H9 (cell line): Measurements from ENCODE around the gene LRPPRC. TPM values are rescaled to one million over a fixed set of nuclear protein-coding genes. Genes with fewer than 3 reads are reported as not detected.

Experiments used
- DNase-seq: peaks from one replicate; pipeline ENCODE4 v3.0.0-alpha.2; 2017
- H2AFZ ChIP-seq: one replicate; pipeline ENCODE4 v1.6.1; 2013; ENCODE audit warnings: mild to moderate bottlenecking, low read length, control low read depth, moderate library complexity
- H2AK5ac ChIP-seq: 2 replicates; pipeline ENCODE4 v1.6.1; 2013; ENCODE audit warnings: low read length, control low read depth, mixed read lengths; ENCODE audit not compliant: insufficient read length
- H2BK120ac ChIP-seq: one replicate; pipeline ENCODE4 v1.6.1; 2013; ENCODE audit warnings: low read depth, mild to moderate bottlenecking, low read length, control low read depth, inconsistent platforms; ENCODE audit not compliant: poor library complexity, severe bottlenecking
- H2BK12ac ChIP-seq: 2 replicates; pipeline ENCODE4 v1.6.1; 2013; ENCODE audit warnings: low read length, control low read depth, mixed read lengths, low read depth; ENCODE audit not compliant: insufficient read length
- H2BK15ac ChIP-seq: 2 replicates; pipeline ENCODE4 v1.6.1; 2013; ENCODE audit warnings: low read depth, low read length, control low read depth
- H2BK20ac ChIP-seq: one replicate; pipeline ENCODE4 v1.6.1; 2013; ENCODE audit warnings: low read depth, mild to moderate bottlenecking, low read length, control low read depth, inconsistent platforms; ENCODE audit not compliant: poor library complexity, severe bottlenecking
- H2BK5ac ChIP-seq: 2 replicates; pipeline ENCODE4 v1.6.1; 2013; ENCODE audit warnings: low read length, control low read depth, mixed read lengths; ENCODE audit not compliant: insufficient read length
- H3K14ac ChIP-seq: 2 replicates; pipeline ENCODE4 v1.6.1; 2013; ENCODE audit warnings: low read length, control low read depth; ENCODE audit not compliant: insufficient read depth
- H3K18ac ChIP-seq: 2 replicates; pipeline ENCODE4 v1.6.1; 2013; ENCODE audit warnings: low read depth, mild to moderate bottlenecking, mixed read lengths, low read length, control low read depth; ENCODE audit not compliant: insufficient read length
- H3K23ac ChIP-seq: 2 replicates; pipeline ENCODE4 v1.6.1; 2013; ENCODE audit warnings: low read length, control low read depth, mixed read lengths, low read depth; ENCODE audit not compliant: insufficient read length
- H3K23me2 ChIP-seq: 2 replicates; pipeline ENCODE4 v1.6.1; 2013; ENCODE audit warnings: low read depth, mild to moderate bottlenecking, mixed read lengths, low read length, control low read depth; ENCODE audit not compliant: insufficient read length, poor library complexity, severe bottlenecking
- H3K27ac ChIP-seq: 2 replicates; pipeline ENCODE4 v1.5.1; 2013; ENCODE audit warnings: low read length, control low read depth, mixed read lengths, low read depth; ENCODE audit not compliant: insufficient read length
- H3K27me3 ChIP-seq: 2 replicates; pipeline ENCODE4 v1.6.1; 2013; ENCODE audit warnings: low read length, control low read depth, inconsistent platforms; ENCODE audit not compliant: insufficient read depth
- H3K4ac ChIP-seq: 2 replicates; pipeline ENCODE4 v1.6.1; 2013; ENCODE audit warnings: low read depth, mild to moderate bottlenecking, control low read depth, inconsistent platforms, low read length, moderate library complexity
- H3K4me1 ChIP-seq: 2 replicates; pipeline ENCODE4 v1.6.1; 2013; ENCODE audit warnings: low read length, control low read depth, inconsistent platforms; ENCODE audit not compliant: insufficient read depth
- H3K4me2 ChIP-seq: 2 replicates; pipeline ENCODE4 v1.6.1; 2013; ENCODE audit warnings: low read length, control low read depth, mixed read lengths; ENCODE audit not compliant: insufficient read length, insufficient read depth
- H3K56ac ChIP-seq: 2 replicates; pipeline ENCODE4 v1.6.1; 2013; ENCODE audit warnings: low read depth, mild to moderate bottlenecking, mixed read lengths, low read length, control low read depth; ENCODE audit not compliant: insufficient read length
- H3K79me1 ChIP-seq: 2 replicates; pipeline ENCODE4 v1.6.1; 2013; ENCODE audit warnings: low read depth, mild to moderate bottlenecking, moderate library complexity, low read length, control low read depth, inconsistent platforms; ENCODE audit not compliant: insufficient read depth, poor library complexity, severe bottlenecking
- H3K79me2 ChIP-seq: 2 replicates; pipeline ENCODE4 v1.6.1; 2013; ENCODE audit warnings: low read length, control low read depth, inconsistent platforms; ENCODE audit not compliant: insufficient read depth
- H3K9ac ChIP-seq: 2 replicates; pipeline ENCODE4 v1.6.1; 2013; ENCODE audit warnings: low read length, control low read depth, mixed read lengths; ENCODE audit not compliant: insufficient read length; ENCODE audit errors: extremely low read depth
- H3K9me3 ChIP-seq: one replicate; pipeline ENCODE4 v1.6.1; 2013; ENCODE audit warnings: low read depth, low read length, inconsistent platforms; ENCODE audit not compliant: control insufficient read depth
- H3T11ph ChIP-seq: one replicate; pipeline ENCODE4 v1.6.1; 2013; ENCODE audit warnings: mild to moderate bottlenecking, low read length, control low read depth, inconsistent platforms
- H4K20me1 ChIP-seq: one replicate; pipeline ENCODE4 v1.6.1; 2013; ENCODE audit not compliant: control insufficient read depth, insufficient read length, insufficient read depth
- H4K5ac ChIP-seq: 2 replicates; pipeline ENCODE4 v1.6.1; 2013; ENCODE audit warnings: low read depth, mild to moderate bottlenecking, mixed read lengths, low read length, control low read depth; ENCODE audit not compliant: insufficient read length
- H4K8ac ChIP-seq: replicated peaks from 2 replicates; pipeline ENCODE4 v1.6.1; 2013; ENCODE audit warnings: low read length, control low read depth, mixed read lengths, low read depth; ENCODE audit not compliant: insufficient read length
- H4K91ac ChIP-seq: 2 replicates; pipeline ENCODE4 v1.6.1; 2013; ENCODE audit warnings: low read depth, mild to moderate bottlenecking, moderate library complexity, mixed read lengths, low read length, control low read depth; ENCODE audit not compliant: insufficient read length
- H3K27ac Mint-ChIP-seq, 3 experiments: 2 replicates in 2 of 3; 3 replicates in 1 of 3; pipeline ENCODE4 v1.8.0; 2020 to 2021; ENCODE audit warnings: mixed read lengths in 3 of 3, mild to moderate bottlenecking in 1 of 3, moderate library complexity in 1 of 3
- H3K27me3 Mint-ChIP-seq: 2 replicates; pipeline ENCODE4 v1.8.0; 2021; ENCODE audit warnings: low read depth, mild to moderate bottlenecking, moderate library complexity, mixed read lengths
- H3K36me3 Mint-ChIP-seq, 3 experiments: 2 replicates in 2 of 3; 3 replicates in 1 of 3; pipeline ENCODE4 v1.8.0; 2020 to 2021; ENCODE audit warnings: low read depth in 3 of 3, mixed read lengths in 3 of 3; ENCODE audit not compliant: insufficient read depth in 1 of 3
- H3K4me1 Mint-ChIP-seq, 2 experiments: 2 replicates each; pipeline ENCODE4 v1.8.0; 2020; ENCODE audit warnings: mixed read lengths in 2 of 2
- H3K4me3 Mint-ChIP-seq, 2 experiments: 2 replicates in 1 of 2; 3 replicates in 1 of 2; pipeline ENCODE4 v1.8.0; 2020 to 2021; ENCODE audit warnings: mild to moderate bottlenecking in 2 of 2, mixed read lengths in 2 of 2, moderate library complexity in 1 of 2
- H3K9me3 Mint-ChIP-seq, 2 experiments: 2 replicates in 1 of 2; 3 replicates in 1 of 2; pipeline ENCODE4 v1.8.0; 2020; ENCODE audit warnings: mild to moderate bottlenecking in 2 of 2, mixed read lengths in 2 of 2, moderate library complexity in 1 of 2
- CTCF ChIP-seq: fragments of 200-600 bp; sonication (generic); conservative IDR thresholded peaks from 3 replicates; pipeline ENCODE4 v1.8.0; 2021; ENCODE audit warnings: antibody characterized with exemption, mild to moderate bottlenecking
- WGBS: extraction: QIAGEN DNeasy Blood & Tissue Kit; methylation state at CpG from one replicate; pipeline ENCODE4 v1.1.7; 2013; ENCODE audit warnings: missing lambda C conversion rate, low lambda C conversion rate, mixed read lengths; ENCODE audit not compliant: insufficient read length; ENCODE audit errors: extremely low coverage; 5-methylcytosine and 5-hydroxymethylcytosine counted together
- total RNA-seq: library from RNA; stranded (reverse); gene quantifications from 2 replicates; pipeline ENCODE4 v1.2.1, GENCODE V29; 2021

LRPPRC gene
- total RNA-seq, 1 experiment from 2014 or later: 182 TPM

- Histone ChIP-seq H3K56ac (no peak overlapping the region), H2BK120ac (no peak overlapping the region), H4K5ac (no peak overlapping the region), H3K27me3 (no peaks in the 10 kb centered on the region), H3K79me1 (peaks cover 2% of the 10 kb centered on the region), H4K8ac (no peak overlapping the region), H3K23ac (no peak overlapping the region), H2BK20ac (no peak overlapping the region), H2AK5ac (no peak overlapping the region), H3K4me1 (no peaks in the 10 kb centered on the region), H2BK5ac (no peak overlapping the region), H3K14ac (no peak overlapping the region), H2BK12ac (no peak overlapping the region), H4K91ac (no peak overlapping the region), H3T11ph (no peak overlapping the region), H3K9me3 (no peaks in the 10 kb centered on the region), H4K20me1 (no peaks in the 10 kb centered on the region), H2AFZ (no peak overlapping the region), H3K4ac (no peak overlapping the region), H3K9ac (no peak overlapping the region), H3K4me2 (no peak overlapping the region), H3K79me2 (no peaks in the 10 kb centered on the region), H3K27ac (no peak overlapping the region), H2BK15ac (no peak overlapping the region), H3K23me2 (no peaks in the 10 kb centered on the region), H3K18ac (no peak overlapping the region)
- Mint-ChIP-seq H3K4me1 (peaks cover 12% of the 10 kb centered on the region in 2 experiments), H3K9me3 (no peaks in the 10 kb centered on the region), H3K27ac (peak overlapping the region in 1 of 3 experiments; percentile 70; a peak in 3 of 7 replicates), H3K36me3 (peaks cover 41 to 93% (median 89%) of the 10 kb centered on the region in 3 experiments), H3K4me3 (no peak overlapping the region), H3K27me3 (no peaks in the 10 kb centered on the region)
- DNase-seq: no peak
- WGBS: no CpG with 5 or more reads among the region's 8 CpGs
- peak; percentile 62 for TF ChIP-seq CTCF
These were observed 45.3 kb downstream of the LRPPRC start for GRCh38 chr2:43950383-43951008.
